Naive B cell (primary cell): ENCODE data around the gene CHERP. TPM values are rescaled to one million over a fixed set of nuclear protein-coding genes. Genes with fewer than 3 reads are reported as not detected.
A peak's percentile ranks its signal among the peaks of the same experiment; 100 is the strongest.
"Not testable (repeated sequence)": the region's sequence is repeated elsewhere in the genome, so short reads cannot be mapped to it uniquely, and the experiment has no call there.

ENCODE experiments used
- ATAC-seq, 2 donors: fragments of 150-1000 bp; cut with Tn5 transposase; 2 replicates each; pipeline ENCODE4 v1.10.0; 2021; ENCODE audit warnings: low read depth in 2 of 2, mild to moderate bottlenecking in 2 of 2, moderate library complexity in 2 of 2
- DNase-seq: peaks from one replicate; pipeline ENCODE4 v3.0.0; 2022
- H3K27ac Mint-ChIP-seq, 6 donors: one replicate each; pipeline ENCODE4 v1.8.0; 2020 to 2022; ENCODE audit warnings: mild to moderate bottlenecking in 6 of 6, mixed read lengths in 6 of 6, moderate library complexity in 5 of 6, inconsistent platforms in 2 of 6
- H3K27me3 Mint-ChIP-seq, 3 donors: one replicate each; pipeline ENCODE4 v1.8.0; 2021 to 2022; ENCODE audit warnings: mixed read lengths in 3 of 3, mild to moderate bottlenecking in 1 of 3
- H3K36me3 Mint-ChIP-seq, 2 donors: one replicate each; pipeline ENCODE4 v1.8.0; 2020 to 2022; ENCODE audit warnings: mixed read lengths in 2 of 2, inconsistent platforms in 1 of 2, mild to moderate bottlenecking in 1 of 2
- H3K4me1 Mint-ChIP-seq, 3 donors: one replicate each; pipeline ENCODE4 v1.8.0; 2020 to 2022; ENCODE audit warnings: mixed read lengths in 3 of 3, inconsistent platforms in 1 of 3, mild to moderate bottlenecking in 1 of 3, moderate library complexity in 1 of 3
- H3K4me3 Mint-ChIP-seq, 8 donors: one replicate each; pipeline ENCODE4 v1.8.0; 2020 to 2022; ENCODE audit warnings: mild to moderate bottlenecking in 8 of 8, mixed read lengths in 8 of 8, moderate library complexity in 8 of 8, inconsistent platforms in 2 of 8
- H3K9me3 Mint-ChIP-seq, 7 donors: one replicate each; pipeline ENCODE4 v1.8.0; 2020 to 2022; ENCODE audit warnings: mixed read lengths in 7 of 7, mild to moderate bottlenecking in 5 of 7, inconsistent platforms in 2 of 7, moderate library complexity in 1 of 7
- polyA plus RNA-seq, 6 donors: library from polyadenylated mRNA; unstranded; fragments of 300-500 nt; fragmentation: Illumina TruSeq; gene quantifications; one replicate each; pipeline ENCODE4 v1.2.3, GENCODE V29; 2021; ENCODE audit warnings: low read depth in 6 of 6

CHERP gene
- polyA plus RNA-seq, 6 donors from 2014 or later: 3.2 to 19.5 (median 9.4) TPM

- DNase-seq: peak; percentile 18
Observed at GRCh38 chr19:16544473-16545231, 2.4 kb upstream of the CHERP start.

GRCh38 chr19:16543734-16544133 lies 1.5 kb upstream of the CHERP start:
- Mint-ChIP-seq H3K27ac (peak overlapping the region in 3 of 6 donors; percentile 87 to 96 (median 90)), H3K4me3 (peak overlapping the region; percentile 35 to 95 (median 92)), H3K4me1 (peaks cover 31 to 45% (median 40%) of the 10 kb centered on the region in 3 donors)
- not testable (repeated sequence) for DNase-seq, H3K9me3 Mint-ChIP-seq, ATAC-seq, H3K36me3 Mint-ChIP-seq, H3K27me3 Mint-ChIP-seq

More at GRCh38 chr19:16544473-16545231, 2.4 kb upstream of the CHERP start:
- no peaks in the 10 kb centered on the region for H3K36me3 Mint-ChIP-seq
- H3K4me1 Mint-ChIP-seq: peaks cover 26 to 39% (median 32%) of the 10 kb centered on the region in 3 donors
- H3K27me3 Mint-ChIP-seq: no peaks in the 10 kb centered on the region
- peak; percentile 26 to 43 for ATAC-seq
- H3K4me3 Mint-ChIP-seq: peak overlapping the region in 7 of 8 donors; percentile 5 to 92 (median 61)
- H3K9me3 Mint-ChIP-seq: no peaks in the 10 kb centered on the region
- peak overlapping the region in 4 of 6 donors; percentile 59 to 91 (median 77) for H3K27ac Mint-ChIP-seq

- Mint-ChIP-seq H3K9me3 (no peaks in the 10 kb centered on the region), H3K27me3 (no peaks in the 10 kb centered on the region), H3K27ac (peak overlapping the region; percentile 86 to 97 (median 92)), H3K4me3 (peak overlapping the region; percentile 89 to 95 (median 92)), H3K36me3 (peaks cover 0 to 7% of the 10 kb centered on the region in 2 donors), H3K4me1 (peaks cover 38 to 53% (median 47%) of the 10 kb centered on the region in 3 donors)
- no peak for DNase-seq
- ATAC-seq: no peak
Observed at GRCh38 chr19:16542910-16543472, 754 bp upstream of the CHERP start.

- H3K4me1 Mint-ChIP-seq: peaks cover 48 to 66% (median 58%) of the 10 kb centered on the region in 3 donors
- peak overlapping the region; percentile 87 to 95 (median 92) for H3K4me3 Mint-ChIP-seq
- peaks cover 0 to 14% of the 10 kb centered on the region in 2 donors for H3K36me3 Mint-ChIP-seq
- no peak for DNase-seq
- no peak for ATAC-seq
- H3K27me3 Mint-ChIP-seq: no peaks in the 10 kb centered on the region
- H3K27ac Mint-ChIP-seq: peak overlapping the region; percentile 75 to 90 (median 84)
- H3K9me3 Mint-ChIP-seq: no peaks in the 10 kb centered on the region
Observed at GRCh38 chr19:16541526-16542044, 652 bp downstream of the CHERP start.

- ATAC-seq: no peak
- H3K4me1 Mint-ChIP-seq: peaks cover 53 to 69% (median 61%) of the 10 kb centered on the region in 3 donors
- H3K27me3 Mint-ChIP-seq: no peaks in the 10 kb centered on the region
- peaks cover 0 to 21% of the 10 kb centered on the region in 2 donors for H3K36me3 Mint-ChIP-seq
- no peaks in the 10 kb centered on the region for H3K9me3 Mint-ChIP-seq
- peak overlapping the region; percentile 87 to 95 (median 92) for H3K4me3 Mint-ChIP-seq
- no peak for DNase-seq
- peak overlapping the region in 5 of 6 donors; percentile 73 to 90 (median 82) for H3K27ac Mint-ChIP-seq
Observed at GRCh38 chr19:16540948-16541347, 1.3 kb downstream of the CHERP start.

- no peak for DNase-seq
- H3K4me1 Mint-ChIP-seq: peaks cover 42 to 47% (median 44%) of the 10 kb centered on the region in 3 donors
- peaks cover 0 to 29% of the 10 kb centered on the region in 2 donors for H3K36me3 Mint-ChIP-seq
- H3K9me3 Mint-ChIP-seq: no peaks in the 10 kb centered on the region
- no peak for ATAC-seq
- H3K27ac Mint-ChIP-seq: peak overlapping the region in 1 of 6 donors; percentile 27
- H3K27me3 Mint-ChIP-seq: no peaks in the 10 kb centered on the region
- H3K4me3 Mint-ChIP-seq: peak overlapping the region in 2 of 8 donors; percentile 42 to 43
Observed at GRCh38 chr19:16537111-16537510, 5.1 kb downstream of the CHERP start.

- H3K4me1 Mint-ChIP-seq: peaks cover 38 to 42% (median 41%) of the 10 kb centered on the region in 3 donors
- H3K27ac Mint-ChIP-seq: no peak overlapping the region
- DNase-seq: no peak
- peak overlapping the region in 1 of 8 donors; percentile 24 for H3K4me3 Mint-ChIP-seq
- no peaks in the 10 kb centered on the region for H3K9me3 Mint-ChIP-seq
- no peak for ATAC-seq
- H3K27me3 Mint-ChIP-seq: no peaks in the 10 kb centered on the region
- H3K36me3 Mint-ChIP-seq: peaks cover 0 to 37% of the 10 kb centered on the region in 2 donors
Observed at GRCh38 chr19:16536130-16536529, 6.1 kb downstream of the CHERP start.

GRCh38 chr19:16535381-16535780 lies 6.9 kb downstream of the CHERP start:
- ATAC-seq: no peak
- no peak for DNase-seq
- Mint-ChIP-seq H3K4me3 (no peak overlapping the region), H3K9me3 (no peaks in the 10 kb centered on the region), H3K27me3 (no peaks in the 10 kb centered on the region), H3K4me1 (peaks cover 37 to 42% (median 38%) of the 10 kb centered on the region in 3 donors), H3K36me3 (peaks cover 0 to 40% of the 10 kb centered on the region in 2 donors), H3K27ac (no peak overlapping the region)

- Mint-ChIP-seq H3K9me3 (no peaks in the 10 kb centered on the region), H3K4me1 (peaks cover 14 to 23% (median 15%) of the 10 kb centered on the region in 3 donors), H3K27ac (no peak overlapping the region), H3K4me3 (no peak overlapping the region), H3K27me3 (no peaks in the 10 kb centered on the region), H3K36me3 (peaks cover 0 to 30% of the 10 kb centered on the region in 2 donors)
- ATAC-seq: no peak
- no peak for DNase-seq
Observed at GRCh38 chr19:16532440-16533234, 9.6 kb downstream of the CHERP start.

- H3K27ac Mint-ChIP-seq: peak overlapping the region in 1 of 6 donors; percentile 7
- ATAC-seq (no peak), DNase-seq (no peak)
- H3K4me3 Mint-ChIP-seq: no peak overlapping the region
- H3K4me1 Mint-ChIP-seq: peaks cover 6 to 13% (median 7%) of the 10 kb centered on the region in 3 donors
- peaks cover 0 to 23% of the 10 kb centered on the region in 2 donors for H3K36me3 Mint-ChIP-seq
- no peaks in the 10 kb centered on the region for H3K27me3 Mint-ChIP-seq
- H3K9me3 Mint-ChIP-seq: no peaks in the 10 kb centered on the region
Observed at GRCh38 chr19:16531380-16531669, 10.9 kb downstream of the CHERP start.

- no peak for ATAC-seq
- H3K36me3 Mint-ChIP-seq: peaks cover 0 to 19% of the 10 kb centered on the region in 2 donors
Observed at GRCh38 chr19:16530540-16531379, 11.5 kb downstream of the CHERP start.

GRCh38 chr19:16529466-16530144 lies 12.6 kb downstream of the CHERP start:
- Mint-ChIP-seq H3K4me3 (no peak overlapping the region), H3K36me3 (peaks cover 0 to 19% of the 10 kb centered on the region in 2 donors), H3K27ac (peak overlapping the region in 1 of 6 donors; percentile 79), H3K9me3 (no peaks in the 10 kb centered on the region), H3K4me1 (peaks cover 0 to 9% (median 3%) of the 10 kb centered on the region in 3 donors), H3K27me3 (no peaks in the 10 kb centered on the region)
- DNase-seq (no peak), ATAC-seq (no peak)

More at GRCh38 chr19:16530540-16531379, 11.5 kb downstream of the CHERP start:
- H3K9me3 Mint-ChIP-seq: no peaks in the 10 kb centered on the region
- H3K27ac Mint-ChIP-seq: peak overlapping the region in 1 of 6 donors; percentile 7
- no peak for DNase-seq
- no peak overlapping the region for H3K4me3 Mint-ChIP-seq
- peaks cover 1 to 9% (median 3%) of the 10 kb centered on the region in 3 donors for H3K4me1 Mint-ChIP-seq
- H3K27me3 Mint-ChIP-seq: no peaks in the 10 kb centered on the region
